Epithelial cell of esophagus (primary cell): ENCODE data around the gene RFX2.
A peak's percentile ranks its signal among the peaks of the same experiment; 100 is the strongest.

ENCODE experiments used
- DNase-seq: peaks from one replicate; pipeline ENCODE4 v3.0.0; 2010; ENCODE audit warnings: low read depth
- H3K4me3 ChIP-seq: 2 replicates; pipeline ENCODE4 v1.5.1; 2011; ENCODE audit warnings: mild to moderate bottlenecking, low read length, control low read depth
- TF ChIP-seq, protein P1 (sequence below): IDR thresholded peaks from 2 replicates; pipeline ENCODE4 v1.5.1; 2011; ENCODE audit warnings: low read depth, mild to moderate bottlenecking, low read length, control low read depth, inconsistent platforms; ENCODE audit not compliant: insufficient read depth; ENCODE audit errors: missing control alignments

RFX2 gene

DNA sequence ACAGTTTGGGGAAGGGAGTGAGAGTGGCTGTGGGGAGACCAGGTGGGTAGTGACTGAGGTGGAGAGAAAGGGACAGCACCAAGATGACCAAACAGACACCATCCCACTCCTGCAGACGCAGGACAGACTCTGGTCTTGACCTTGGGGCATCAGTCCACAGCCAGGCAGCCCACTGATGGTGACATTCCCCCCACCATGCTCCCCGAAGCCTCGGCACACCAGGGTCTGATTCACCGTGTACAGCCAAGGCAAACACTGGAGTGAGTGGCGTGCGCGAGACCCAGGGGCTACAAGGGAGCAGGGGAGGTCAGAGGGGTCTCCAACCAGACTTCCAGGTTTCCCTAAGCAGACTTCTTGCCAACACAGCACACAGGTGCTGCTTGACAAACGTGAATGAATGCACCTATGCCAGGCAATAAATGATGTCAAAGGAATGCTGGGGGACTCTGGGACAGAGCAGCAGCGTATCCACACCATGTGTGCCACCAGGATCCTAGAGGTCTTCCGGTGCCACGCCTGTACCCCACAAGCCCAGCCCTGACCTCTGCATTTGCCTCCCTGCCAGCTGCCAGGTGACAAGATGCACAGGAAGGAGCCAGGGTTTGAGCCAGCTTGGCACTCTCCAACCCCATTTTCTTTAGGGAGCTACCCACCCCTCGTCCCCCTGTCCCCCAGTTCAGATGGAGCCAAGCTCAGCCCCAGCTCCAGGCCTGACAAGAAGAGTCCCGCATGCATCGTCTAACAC, 150.9 kb downstream of the RFX2 start:
- H3K4me3 ChIP-seq, result no peak overlapping the region
- no peak for DNase-seq
- TF ChIP-seq, protein P1, sequence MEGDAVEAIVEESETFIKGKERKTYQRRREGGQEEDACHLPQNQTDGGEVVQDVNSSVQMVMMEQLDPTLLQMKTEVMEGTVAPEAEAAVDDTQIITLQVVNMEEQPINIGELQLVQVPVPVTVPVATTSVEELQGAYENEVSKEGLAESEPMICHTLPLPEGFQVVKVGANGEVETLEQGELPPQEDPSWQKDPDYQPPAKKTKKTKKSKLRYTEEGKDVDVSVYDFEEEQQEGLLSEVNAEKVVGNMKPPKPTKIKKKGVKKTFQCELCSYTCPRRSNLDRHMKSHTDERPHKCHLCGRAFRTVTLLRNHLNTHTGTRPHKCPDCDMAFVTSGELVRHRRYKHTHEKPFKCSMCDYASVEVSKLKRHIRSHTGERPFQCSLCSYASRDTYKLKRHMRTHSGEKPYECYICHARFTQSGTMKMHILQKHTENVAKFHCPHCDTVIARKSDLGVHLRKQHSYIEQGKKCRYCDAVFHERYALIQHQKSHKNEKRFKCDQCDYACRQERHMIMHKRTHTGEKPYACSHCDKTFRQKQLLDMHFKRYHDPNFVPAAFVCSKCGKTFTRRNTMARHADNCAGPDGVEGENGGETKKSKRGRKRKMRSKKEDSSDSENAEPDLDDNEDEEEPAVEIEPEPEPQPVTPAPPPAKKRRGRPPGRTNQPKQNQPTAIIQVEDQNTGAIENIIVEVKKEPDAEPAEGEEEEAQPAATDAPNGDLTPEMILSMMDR, result no peak

DNA sequence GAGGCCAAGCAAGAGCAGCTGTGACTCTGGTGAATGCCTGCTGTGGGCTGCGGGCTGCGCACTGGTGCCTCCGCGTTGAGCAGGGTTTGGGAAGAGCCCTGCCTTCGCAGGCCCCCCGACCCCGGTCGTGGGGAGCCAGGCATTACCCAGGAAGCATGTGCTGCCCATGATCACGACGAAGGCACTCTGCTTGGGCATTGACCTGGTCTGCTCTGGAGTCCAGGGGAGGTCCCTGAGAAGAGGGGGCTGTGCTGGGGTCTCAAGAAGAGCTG, 151.5 kb downstream of the RFX2 start:
- no peak overlapping the region for H3K4me3 ChIP-seq
- TF ChIP-seq, protein P1, result no peak
- DNase-seq, result no peak

DNA sequence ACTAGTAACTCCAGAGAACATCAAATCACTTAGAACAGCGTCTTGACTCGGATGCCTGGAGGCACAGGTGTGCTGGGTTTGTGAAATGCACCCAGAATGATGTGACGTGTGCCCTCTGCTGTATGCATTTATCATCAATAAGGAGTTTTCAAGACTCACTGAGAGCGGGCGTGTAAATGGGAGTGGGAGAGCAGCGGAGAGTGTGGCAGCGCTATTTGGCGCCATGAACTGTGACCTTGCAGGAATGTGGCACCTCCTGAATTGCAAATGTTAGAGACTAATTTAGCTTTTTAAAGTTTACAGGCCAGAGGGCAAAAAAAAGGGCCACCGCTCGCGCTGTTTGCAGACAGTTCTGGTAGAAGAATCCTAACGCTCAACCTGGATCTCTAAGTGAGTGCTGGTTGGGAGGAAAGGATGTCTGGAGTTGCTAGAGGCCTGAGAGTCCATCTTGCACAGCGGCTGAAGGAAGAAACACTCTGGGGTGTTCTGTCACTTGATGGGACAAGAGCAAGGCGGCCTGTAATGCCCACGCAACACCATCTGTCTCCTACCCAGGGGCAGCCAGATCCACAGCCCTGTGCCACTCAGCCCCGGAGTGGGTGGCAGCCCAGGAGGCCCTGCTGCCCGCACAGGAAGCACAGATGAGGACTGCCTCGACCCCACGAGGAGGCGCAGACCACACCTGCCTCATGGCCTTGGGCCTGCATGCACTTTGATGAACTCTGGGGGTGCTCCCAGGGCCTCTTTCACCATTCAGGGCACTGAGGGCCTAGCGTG, 152.0 kb downstream of the RFX2 start:
- H3K4me3 ChIP-seq, result no peak overlapping the region
- DNase-seq, result peak; percentile 43
- TF ChIP-seq, protein P1, result no peak

DNA sequence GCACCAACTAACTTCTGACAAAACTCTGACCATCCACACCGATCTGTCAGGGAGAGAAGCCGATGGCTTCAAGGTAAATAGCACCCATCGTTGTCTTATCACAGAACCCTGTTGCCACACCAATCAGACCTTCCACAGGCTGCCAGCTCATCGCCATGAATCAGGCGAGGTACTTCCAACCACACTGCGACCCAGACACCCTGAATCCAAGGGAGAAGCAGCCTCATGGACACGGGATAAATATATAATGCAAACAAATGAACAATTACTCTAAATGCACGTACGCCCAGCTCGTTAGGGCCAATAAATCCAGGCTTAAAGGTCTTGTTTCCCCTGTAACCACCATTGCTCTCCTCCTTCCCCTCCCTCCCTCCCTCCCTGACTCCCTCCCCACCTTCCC, 153.1 kb downstream of the RFX2 start:
- DNase-seq, result peak; percentile 69
- H3K4me3 ChIP-seq, result no peak overlapping the region
- TF ChIP-seq, protein P1, result no peak

DNA sequence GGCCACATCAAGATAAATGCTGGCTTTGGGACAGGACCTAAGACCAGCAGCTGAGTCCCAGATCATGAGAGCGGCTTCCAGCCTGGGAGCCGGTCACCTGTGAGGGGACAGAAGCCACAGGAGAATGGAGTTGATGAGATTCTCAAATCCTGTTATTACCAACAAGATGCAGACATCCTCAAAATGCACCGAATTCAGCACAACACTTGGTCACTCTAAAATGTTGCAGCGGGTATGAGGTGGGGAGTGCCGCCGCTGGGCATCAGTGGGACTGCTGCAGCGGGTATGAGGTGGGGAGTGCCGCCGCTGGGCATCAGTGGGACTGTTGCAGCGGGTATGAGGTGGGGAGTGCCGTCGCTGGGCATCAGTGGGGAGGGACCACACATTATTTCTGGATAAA, 153.6 kb downstream of the RFX2 start:
- no peak overlapping the region for H3K4me3 ChIP-seq
- no peak for DNase-seq
- TF ChIP-seq, protein P1, result no peak

DNA sequence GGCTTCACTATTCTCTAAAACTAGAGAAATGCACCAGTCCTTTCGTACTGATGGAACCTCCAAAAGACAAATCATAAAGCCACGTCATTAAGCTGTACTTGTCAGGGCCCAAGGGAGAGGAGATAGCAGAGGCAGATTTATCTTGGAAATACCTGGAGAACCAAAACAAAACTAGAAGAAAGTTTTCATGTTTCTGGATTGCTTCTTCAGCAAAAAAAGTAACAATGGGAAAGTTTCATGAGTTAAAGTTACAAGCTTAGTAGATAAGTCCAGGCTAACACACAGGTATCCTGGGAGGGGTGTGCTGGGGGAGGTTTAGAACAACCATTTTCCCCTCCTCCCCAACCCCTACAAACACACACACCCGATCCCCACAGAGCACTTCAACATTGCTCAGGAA, 154.0 kb downstream of the RFX2 start:
- no peak overlapping the region for H3K4me3 ChIP-seq
- no peak for DNase-seq
- TF ChIP-seq, protein P1, result no peak

DNA sequence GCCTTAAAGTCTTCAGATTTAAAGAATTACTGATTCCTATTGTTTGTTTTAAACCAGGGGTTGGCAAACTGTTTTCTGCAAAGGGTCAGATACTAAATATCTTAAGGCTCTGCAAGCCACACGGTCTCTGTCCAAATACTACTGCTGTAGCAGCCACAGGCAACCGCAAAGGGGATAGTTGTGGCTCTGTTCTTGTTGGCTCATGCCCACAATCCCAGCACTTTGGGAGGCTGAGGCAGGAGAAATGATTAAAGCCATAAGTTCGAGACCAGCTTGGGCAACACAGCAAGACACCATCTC, 154.7 kb downstream of the RFX2 start:
- no peak overlapping the region for H3K4me3 ChIP-seq
- no peak for DNase-seq
- TF ChIP-seq, protein P1, result no peak
